Measurements from ENCODE around the gene UBE2K. TPM values are rescaled to one million over a fixed set of nuclear protein-coding genes. Genes with fewer than 3 reads are reported as not detected.
"Not testable (repeated sequence)": the region's sequence is repeated elsewhere in the genome, so short reads cannot be mapped to it uniquely, and the experiment has no call there.

UBE2K gene
- 128 TPM for polyA plus RNA-seq (2013, experiment 1 of 2)
- 127 TPM for polyA plus RNA-seq (2013, experiment 2 of 2)

- H3K4me1 ChIP-seq (ENCODE audit: control insufficient read depth, insufficient read depth, low read length, poor library complexity, severe bottlenecking), result no peaks in the 10 kb centered on the region
- peak within 1 kb of the TSS; percentile 97 for H3K27ac ChIP-seq (ENCODE audit: low read depth, low read length, severe bottlenecking)
- WGBS, 2 experiments (ENCODE audit: insufficient coverage in 2 of 2), result 0% methylated on average over 56 to 70 of the region's 84 CpGs
- H3K36me3 ChIP-seq (ENCODE audit: control insufficient read depth, insufficient read depth, low read length), result peaks cover 16% of the 10 kb centered on the region
- H3K9me3 ChIP-seq (ENCODE audit: control insufficient read depth, low read length), result no peaks in the 10 kb centered on the region
- peak within 1 kb of the TSS; percentile 90 for H3K4me3 ChIP-seq (ENCODE audit: extremely low read depth, insufficient read depth, low read length, poor library complexity, severe bottlenecking)
Measured at GRCh38 chr4:39697740-39698423, at the start of gene UBE2K. Gene UBE2K (plus strand): TSS chr4:39698136. CDS start chr4:39698328, 192 bp downstream.

GRCh38 chr4:39648213-39648612 is 49.7 kb upstream of the UBE2K start:
- WGBS, 2 experiments (ENCODE audit: insufficient coverage in 2 of 2), result 69% methylated on average over 2 of the region's 3 CpGs; no CpG with 5 or more reads in 1 of the 2 experiments
- H3K4me3 ChIP-seq (ENCODE audit: extremely low read depth, insufficient read depth, low read length, poor library complexity, severe bottlenecking), result no peak overlapping the region
- no peaks in the 10 kb centered on the region for H3K9me3 ChIP-seq (ENCODE audit: control insufficient read depth, low read length)
- H3K36me3 ChIP-seq (ENCODE audit: control insufficient read depth, insufficient read depth, low read length), result no peaks in the 10 kb centered on the region
- H3K4me1 ChIP-seq (ENCODE audit: control insufficient read depth, insufficient read depth, low read length, poor library complexity, severe bottlenecking), result no peaks in the 10 kb centered on the region
- no peak overlapping the region for H3K27ac ChIP-seq (ENCODE audit: low read depth, low read length, severe bottlenecking)

- Histone ChIP-seq H3K4me3 (ENCODE audit: extremely low read depth, insufficient read depth, low read length, poor library complexity, severe bottlenecking) (no peak overlapping the region), H3K27ac (ENCODE audit: low read depth, low read length, severe bottlenecking) (no peak overlapping the region), H3K4me1 (ENCODE audit: control insufficient read depth, insufficient read depth, low read length, poor library complexity, severe bottlenecking) (no peaks in the 10 kb centered on the region), H3K36me3 (ENCODE audit: control insufficient read depth, insufficient read depth, low read length) (no peaks in the 10 kb centered on the region), H3K9me3 (ENCODE audit: control insufficient read depth, low read length) (no peaks in the 10 kb centered on the region)
- WGBS, 2 experiments (ENCODE audit: insufficient coverage in 2 of 2), result 80 to 98% methylated on average over 3 to 5 of the region's 6 CpGs
Measured at GRCh38 chr4:39648827-39649558, 48.9 kb upstream of the UBE2K start.

- Histone ChIP-seq H3K27ac (ENCODE audit: low read depth, low read length, severe bottlenecking) (no peak overlapping the region), H3K4me1 (ENCODE audit: control insufficient read depth, insufficient read depth, low read length, poor library complexity, severe bottlenecking) (no peaks in the 10 kb centered on the region), H3K9me3 (ENCODE audit: control insufficient read depth, low read length) (no peaks in the 10 kb centered on the region), H3K4me3 (ENCODE audit: extremely low read depth, insufficient read depth, low read length, poor library complexity, severe bottlenecking) (no peak overlapping the region), H3K36me3 (ENCODE audit: control insufficient read depth, insufficient read depth, low read length) (no peaks in the 10 kb centered on the region)
- WGBS, 2 experiments (ENCODE audit: insufficient coverage in 2 of 2), result no CpG with 5 or more reads among the region's 2 CpGs
Measured at GRCh38 chr4:39649639-39650265, 48.2 kb upstream of the UBE2K start.

- H3K4me3 ChIP-seq (ENCODE audit: extremely low read depth, insufficient read depth, low read length, poor library complexity, severe bottlenecking), result not testable (repeated sequence)
- 86 to 97% methylated on average over 2 to 3 of the region's 4 CpGs for WGBS, 2 experiments (ENCODE audit: insufficient coverage in 2 of 2)
Measured at GRCh38 chr4:39651586-39651985, 46.4 kb upstream of the UBE2K start.

GRCh38 chr4:39655211-39655610 is 42.7 kb upstream of the UBE2K start:
- no peak overlapping the region for H3K27ac ChIP-seq (ENCODE audit: low read depth, low read length, severe bottlenecking)
- no peaks in the 10 kb centered on the region for H3K9me3 ChIP-seq (ENCODE audit: control insufficient read depth, low read length)
- H3K36me3 ChIP-seq (ENCODE audit: control insufficient read depth, insufficient read depth, low read length), result no peaks in the 10 kb centered on the region
- H3K4me3 ChIP-seq (ENCODE audit: extremely low read depth, insufficient read depth, low read length, poor library complexity, severe bottlenecking), result no peak overlapping the region
- H3K4me1 ChIP-seq (ENCODE audit: control insufficient read depth, insufficient read depth, low read length, poor library complexity, severe bottlenecking), result no peaks in the 10 kb centered on the region

More at GRCh38 chr4:39651586-39651985, 46.4 kb upstream of the UBE2K start:
- not testable (repeated sequence) for H3K27ac ChIP-seq (ENCODE audit: low read depth, low read length, severe bottlenecking); H3K4me1 ChIP-seq (ENCODE audit: control insufficient read depth, insufficient read depth, low read length, poor library complexity, severe bottlenecking); H3K36me3 ChIP-seq (ENCODE audit: control insufficient read depth, insufficient read depth, low read length); H3K9me3 ChIP-seq (ENCODE audit: control insufficient read depth, low read length)

GRCh38 chr4:39655876-39656275 is 42.1 kb upstream of the UBE2K start:
- Histone ChIP-seq H3K9me3 (ENCODE audit: control insufficient read depth, low read length) (no peaks in the 10 kb centered on the region), H3K36me3 (ENCODE audit: control insufficient read depth, insufficient read depth, low read length) (no peaks in the 10 kb centered on the region), H3K4me3 (ENCODE audit: extremely low read depth, insufficient read depth, low read length, poor library complexity, severe bottlenecking) (no peak overlapping the region), H3K4me1 (ENCODE audit: control insufficient read depth, insufficient read depth, low read length, poor library complexity, severe bottlenecking) (no peaks in the 10 kb centered on the region), H3K27ac (ENCODE audit: low read depth, low read length, severe bottlenecking) (no peak overlapping the region)
- 86% methylated on average over 1 of the region's 3 CpGs; no CpG with 5 or more reads in 1 of the 2 experiments for WGBS, 2 experiments (ENCODE audit: insufficient coverage in 2 of 2)

GRCh38 chr4:39656638-39657037 is 41.3 kb upstream of the UBE2K start:
- H3K9me3 ChIP-seq (ENCODE audit: control insufficient read depth, low read length); H3K4me1 ChIP-seq (ENCODE audit: control insufficient read depth, insufficient read depth, low read length, poor library complexity, severe bottlenecking); H3K27ac ChIP-seq (ENCODE audit: low read depth, low read length, severe bottlenecking); H3K4me3 ChIP-seq (ENCODE audit: extremely low read depth, insufficient read depth, low read length, poor library complexity, severe bottlenecking); H3K36me3 ChIP-seq (ENCODE audit: control insufficient read depth, insufficient read depth, low read length): not testable (repeated sequence)
- 86 to 100% methylated on average over 1 of the region's 5 CpGs for WGBS, 2 experiments (ENCODE audit: insufficient coverage in 2 of 2)

- Histone ChIP-seq H3K4me1 (ENCODE audit: control insufficient read depth, insufficient read depth, low read length, poor library complexity, severe bottlenecking) (no peaks in the 10 kb centered on the region), H3K27ac (ENCODE audit: low read depth, low read length, severe bottlenecking) (no peak overlapping the region), H3K36me3 (ENCODE audit: control insufficient read depth, insufficient read depth, low read length) (no peaks in the 10 kb centered on the region), H3K4me3 (ENCODE audit: extremely low read depth, insufficient read depth, low read length, poor library complexity, severe bottlenecking) (no peak overlapping the region), H3K9me3 (ENCODE audit: control insufficient read depth, low read length) (no peaks in the 10 kb centered on the region)
- 97% methylated on average over 4 to 5 of the region's 6 CpGs for WGBS, 2 experiments (ENCODE audit: insufficient coverage in 2 of 2)
Measured at GRCh38 chr4:39657465-39657864, 40.5 kb upstream of the UBE2K start.

GRCh38 chr4:39658756-39659155 is 39.2 kb upstream of the UBE2K start:
- Histone ChIP-seq H3K4me1 (ENCODE audit: control insufficient read depth, insufficient read depth, low read length, poor library complexity, severe bottlenecking) (no peaks in the 10 kb centered on the region), H3K4me3 (ENCODE audit: extremely low read depth, insufficient read depth, low read length, poor library complexity, severe bottlenecking) (no peak overlapping the region), H3K27ac (ENCODE audit: low read depth, low read length, severe bottlenecking) (no peak overlapping the region), H3K36me3 (ENCODE audit: control insufficient read depth, insufficient read depth, low read length) (no peaks in the 10 kb centered on the region), H3K9me3 (ENCODE audit: control insufficient read depth, low read length) (no peaks in the 10 kb centered on the region)
- 80 to 96% methylated on average over 1 to 3 of the region's 3 CpGs for WGBS, 2 experiments (ENCODE audit: insufficient coverage in 2 of 2)
